Loucy (cell line): ENCODE measurements around the gene ATP6V0D1.

Source experiments
- H2AFZ ChIP-seq: fragments of 200-600 bp; sonication (generic); 2 replicates; pipeline ENCODE4 v1.6.0; 2016; ENCODE audit warnings: antibody characterized with exemption, mild to moderate bottlenecking, low read length, moderate library complexity
- H3F3A ChIP-seq: fragments of 200-600 bp; 2 replicates; pipeline ENCODE4 v1.6.0; 2016; ENCODE audit warnings: antibody characterized with exemption, low read depth, mild to moderate bottlenecking
- H3K27me3 ChIP-seq: fragments of 200-600 bp; sonication (generic); 2 replicates; pipeline ENCODE4 v1.6.1; 2014; ENCODE audit warnings: low read length, mild to moderate bottlenecking; ENCODE audit not compliant: insufficient read depth, poor library complexity, severe bottlenecking
- H3K36me3 ChIP-seq: fragments of 200-600 bp; sonication (generic); 2 replicates; pipeline ENCODE4 v1.6.1; 2016; ENCODE audit warnings: low read length; ENCODE audit not compliant: insufficient read depth
- H3K4me1 ChIP-seq: fragments of 200-600 bp; sonication (generic); 2 replicates; pipeline ENCODE4 v1.5.1; 2014; ENCODE audit warnings: low read length, mild to moderate bottlenecking; ENCODE audit not compliant: insufficient read depth, poor library complexity, severe bottlenecking
- H3K4me2 ChIP-seq: fragments of 200-600 bp; sonication (generic); 2 replicates; pipeline ENCODE4 v1.6.0; 2014; ENCODE audit warnings: antibody characterized with exemption, low read length, low read depth, mild to moderate bottlenecking; ENCODE audit not compliant: poor library complexity, severe bottlenecking
- H3K4me3 ChIP-seq: fragments of 200-600 bp; sonication (generic); 2 replicates; pipeline ENCODE4 v1.5.1; 2014; ENCODE audit warnings: low read length, mild to moderate bottlenecking, mixed read lengths; ENCODE audit not compliant: poor library complexity, severe bottlenecking
- H3K79me2 ChIP-seq: fragments of 200-600 bp; sonication (generic); 2 replicates; pipeline ENCODE4 v1.6.1; 2014; ENCODE audit warnings: low read length; ENCODE audit not compliant: insufficient read depth
- H3K9ac ChIP-seq: fragments of 200-600 bp; sonication (generic); 2 replicates; pipeline ENCODE4 v1.6.0; 2014; ENCODE audit warnings: mild to moderate bottlenecking, low read depth, low read length, moderate library complexity; ENCODE audit not compliant: poor library complexity, severe bottlenecking
- H3K9me2 ChIP-seq: fragments of 200-600 bp; sonication (generic); replicated peaks from 2 replicates; pipeline ENCODE4 v1.6.1; 2016; ENCODE audit warnings: low read depth, low read length, mixed read lengths
- H3K9me3 ChIP-seq: fragments of 200-600 bp; sonication (generic); 2 replicates; pipeline ENCODE4 v1.6.1; 2014; ENCODE audit warnings: mild to moderate bottlenecking, antibody characterized with exemption, low read length, low read depth; ENCODE audit not compliant: insufficient read depth
- H4K20me1 ChIP-seq: fragments of 200-600 bp; sonication (generic); 2 replicates; pipeline ENCODE4 v1.6.0; 2014; ENCODE audit warnings: antibody characterized with exemption, low read length, mild to moderate bottlenecking; ENCODE audit not compliant: insufficient read depth, poor library complexity, severe bottlenecking
- EZH2phosphoT487 ChIP-seq: fragments of 200-600 bp; IDR thresholded peaks from 2 replicates; pipeline ENCODE4 v1.6.1; 2018; ENCODE audit warnings: antibody characterized with exemption, mild to moderate bottlenecking, moderate library complexity, borderline replicate concordance
- TF ChIP-seq, protein P1 (sequence below): fragments of 200-600 bp; sonication (generic); conservative IDR thresholded peaks from 2 replicates; pipeline ENCODE4 v1.5.1; 2014; ENCODE audit warnings: mild to moderate bottlenecking, antibody characterized with exemption, low read length

The ATP6V0D1 gene

GRCh38 chr16:67486805-67487204, 5.8 kb upstream of the ATP6V0D1 start:
- no peaks in the 10 kb centered on the region for H3K9me2 ChIP-seq
- no peak overlapping the region for H2AFZ ChIP-seq
- H3F3A ChIP-seq = no peaks in the 10 kb centered on the region
- H3K4me3 ChIP-seq = no peak overlapping the region
- no peak for TF ChIP-seq EZH2phosphoT487
- TF ChIP-seq, protein P1, sequence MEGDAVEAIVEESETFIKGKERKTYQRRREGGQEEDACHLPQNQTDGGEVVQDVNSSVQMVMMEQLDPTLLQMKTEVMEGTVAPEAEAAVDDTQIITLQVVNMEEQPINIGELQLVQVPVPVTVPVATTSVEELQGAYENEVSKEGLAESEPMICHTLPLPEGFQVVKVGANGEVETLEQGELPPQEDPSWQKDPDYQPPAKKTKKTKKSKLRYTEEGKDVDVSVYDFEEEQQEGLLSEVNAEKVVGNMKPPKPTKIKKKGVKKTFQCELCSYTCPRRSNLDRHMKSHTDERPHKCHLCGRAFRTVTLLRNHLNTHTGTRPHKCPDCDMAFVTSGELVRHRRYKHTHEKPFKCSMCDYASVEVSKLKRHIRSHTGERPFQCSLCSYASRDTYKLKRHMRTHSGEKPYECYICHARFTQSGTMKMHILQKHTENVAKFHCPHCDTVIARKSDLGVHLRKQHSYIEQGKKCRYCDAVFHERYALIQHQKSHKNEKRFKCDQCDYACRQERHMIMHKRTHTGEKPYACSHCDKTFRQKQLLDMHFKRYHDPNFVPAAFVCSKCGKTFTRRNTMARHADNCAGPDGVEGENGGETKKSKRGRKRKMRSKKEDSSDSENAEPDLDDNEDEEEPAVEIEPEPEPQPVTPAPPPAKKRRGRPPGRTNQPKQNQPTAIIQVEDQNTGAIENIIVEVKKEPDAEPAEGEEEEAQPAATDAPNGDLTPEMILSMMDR = no peak
- H3K4me2 ChIP-seq = no peak overlapping the region
- no peaks in the 10 kb centered on the region for H3K9me3 ChIP-seq
- H4K20me1 ChIP-seq = no peaks in the 10 kb centered on the region
- H3K9ac ChIP-seq = no peak overlapping the region
- H3K79me2 ChIP-seq = peaks cover 27% of the 10 kb centered on the region
- peaks cover 8% of the 10 kb centered on the region for H3K4me1 ChIP-seq
- H3K27me3 ChIP-seq = no peaks in the 10 kb centered on the region
- no peaks in the 10 kb centered on the region for H3K36me3 ChIP-seq

GRCh38 chr16:67483731-67484525, 3.0 kb upstream of the ATP6V0D1 start:
- no peaks in the 10 kb centered on the region for H3K9me2 ChIP-seq
- no peak for TF ChIP-seq EZH2phosphoT487
- TF ChIP-seq, protein P1 = no peak
- H3K4me1 ChIP-seq = peaks cover 22% of the 10 kb centered on the region
- peaks cover 49% of the 10 kb centered on the region for H3K79me2 ChIP-seq
- H3K4me3 ChIP-seq = peak overlapping the region; percentile 92
- peaks cover 3% of the 10 kb centered on the region for H4K20me1 ChIP-seq
- no peak overlapping the region for H2AFZ ChIP-seq
- no peaks in the 10 kb centered on the region for H3F3A ChIP-seq
- peak overlapping the region; percentile 88 for H3K4me2 ChIP-seq
- no peaks in the 10 kb centered on the region for H3K36me3 ChIP-seq
- H3K9ac ChIP-seq = peak overlapping the region; percentile 97
- H3K27me3 ChIP-seq = no peaks in the 10 kb centered on the region
- no peaks in the 10 kb centered on the region for H3K9me3 ChIP-seq

DNA sequence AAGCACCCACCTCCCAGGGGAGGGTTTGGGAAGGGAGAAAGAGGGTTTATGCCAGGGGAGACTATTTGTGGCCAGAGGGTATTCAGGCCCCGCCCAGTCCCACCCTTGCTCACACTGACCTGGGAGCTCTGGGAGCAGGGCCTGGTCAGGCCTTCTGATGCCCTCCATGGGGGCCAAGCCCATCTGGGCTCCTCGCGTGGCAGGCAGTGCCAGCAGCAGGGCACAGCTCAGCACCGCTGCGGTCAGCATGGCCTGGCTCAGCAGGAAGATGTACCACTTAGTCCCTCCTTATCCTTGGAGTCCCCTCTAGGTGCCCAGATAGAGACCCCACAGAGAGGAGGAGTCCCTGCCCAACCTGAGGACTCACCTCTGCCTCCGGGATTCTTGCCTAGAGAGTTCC, 2.2 kb upstream of the ATP6V0D1 start, which contains the start of gene AGRP:
TSS of gene AGRP (minus strand) at position 398 of the 400 bp plus-strand sequence. CDS start at position 249, 149 bp downstream.
- H3K36me3 ChIP-seq = no peaks in the 10 kb centered on the region
- H4K20me1 ChIP-seq = peaks cover 3% of the 10 kb centered on the region
- peaks cover 49% of the 10 kb centered on the region for H3K79me2 ChIP-seq
- H3K4me2 ChIP-seq = peak within 1 kb of the TSS; percentile 88
- H3K4me3 ChIP-seq = peak within 1 kb of the TSS; percentile 92
- no peak within 1 kb of the TSS for H2AFZ ChIP-seq
- TF ChIP-seq, protein P1 = no peak
- no peak for TF ChIP-seq EZH2phosphoT487
- H3K4me1 ChIP-seq = peaks cover 22% of the 10 kb centered on the region
- no peaks in the 10 kb centered on the region for H3K9me3 ChIP-seq
- peak within 1 kb of the TSS; percentile 97 for H3K9ac ChIP-seq
- H3K9me2 ChIP-seq = no peaks in the 10 kb centered on the region
- no peaks in the 10 kb centered on the region for H3K27me3 ChIP-seq
- no peaks in the 10 kb centered on the region for H3F3A ChIP-seq
